Duodenal mucosa (tissue), 2 donors: ENCODE measurements around the gene RNASE11.
"Not testable (repeated sequence)": the region's sequence is repeated elsewhere in the genome, so short reads cannot be mapped to it uniquely, and the experiment has no call there.

Experiments
- H3K27ac ChIP-seq: one replicate; pipeline ENCODE4 v1.7.0; 2013; ENCODE audit warnings: low read depth, low read length
- H3K27me3 ChIP-seq, 2 donors: one replicate each; pipeline ENCODE4 v1.7.0; 2013; ENCODE audit warnings: low read length in 2 of 2, control low read depth in 1 of 2; ENCODE audit not compliant: insufficient read depth in 2 of 2, control insufficient read depth in 1 of 2
- H3K36me3 ChIP-seq, 2 donors: one replicate each; pipeline ENCODE4 v1.7.0; 2013; ENCODE audit warnings: low read length in 2 of 2, control low read depth in 1 of 2; ENCODE audit not compliant: insufficient read depth in 2 of 2, control insufficient read depth in 1 of 2
- H3K4me1 ChIP-seq, 2 donors: one replicate each; pipeline ENCODE4 v1.7.0; 2013; ENCODE audit warnings: low read length in 2 of 2, control low read depth in 1 of 2; ENCODE audit not compliant: insufficient read depth in 2 of 2, control insufficient read depth in 1 of 2
- H3K4me3 ChIP-seq, 2 donors: one replicate each; pipeline ENCODE4 v1.7.0; 2013; ENCODE audit warnings: low read length in 2 of 2, low read depth in 1 of 2
- H3K9ac ChIP-seq, 2 donors: one replicate each; pipeline ENCODE4 v1.7.0; 2013; ENCODE audit warnings: low read length in 2 of 2, low read depth in 1 of 2
- H3K9me3 ChIP-seq, 2 donors: one replicate each; pipeline ENCODE4 v1.7.0; 2013; ENCODE audit warnings: low read length in 2 of 2, control low read depth in 1 of 2; ENCODE audit not compliant: control insufficient read depth in 1 of 2

The RNASE11 gene

DNA sequence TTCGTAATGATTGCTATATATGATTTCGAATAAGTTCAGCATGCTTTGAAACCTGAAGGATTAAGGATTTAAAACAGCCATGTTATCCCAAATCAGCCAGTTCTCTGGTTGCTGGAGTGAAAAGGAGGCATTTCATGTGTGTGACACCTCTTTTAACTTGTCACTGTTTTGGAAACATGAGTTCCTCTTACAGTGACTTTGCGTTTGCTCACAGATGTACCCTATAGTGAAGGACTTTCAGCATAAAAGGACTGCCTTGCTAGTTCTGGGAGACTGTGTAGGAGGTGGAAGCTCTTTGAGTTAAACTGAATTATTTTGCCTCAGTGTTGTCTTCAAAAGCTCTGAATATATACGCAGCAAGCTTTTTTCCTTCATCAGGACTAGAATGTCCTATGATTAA is 7.6 kb downstream of the RNASE11 start:
- no peaks in the 10 kb centered on the region for H3K4me1 ChIP-seq
- no peaks in the 10 kb centered on the region for H3K36me3 ChIP-seq
- no peak overlapping the region for H3K9ac ChIP-seq
- no peaks in the 10 kb centered on the region for H3K9me3 ChIP-seq
- H3K27me3 ChIP-seq: peaks cover 0 to 4% of the 10 kb centered on the region in 2 donors
- no peak overlapping the region for H3K4me3 ChIP-seq
- no peak overlapping the region for H3K27ac ChIP-seq

DNA sequence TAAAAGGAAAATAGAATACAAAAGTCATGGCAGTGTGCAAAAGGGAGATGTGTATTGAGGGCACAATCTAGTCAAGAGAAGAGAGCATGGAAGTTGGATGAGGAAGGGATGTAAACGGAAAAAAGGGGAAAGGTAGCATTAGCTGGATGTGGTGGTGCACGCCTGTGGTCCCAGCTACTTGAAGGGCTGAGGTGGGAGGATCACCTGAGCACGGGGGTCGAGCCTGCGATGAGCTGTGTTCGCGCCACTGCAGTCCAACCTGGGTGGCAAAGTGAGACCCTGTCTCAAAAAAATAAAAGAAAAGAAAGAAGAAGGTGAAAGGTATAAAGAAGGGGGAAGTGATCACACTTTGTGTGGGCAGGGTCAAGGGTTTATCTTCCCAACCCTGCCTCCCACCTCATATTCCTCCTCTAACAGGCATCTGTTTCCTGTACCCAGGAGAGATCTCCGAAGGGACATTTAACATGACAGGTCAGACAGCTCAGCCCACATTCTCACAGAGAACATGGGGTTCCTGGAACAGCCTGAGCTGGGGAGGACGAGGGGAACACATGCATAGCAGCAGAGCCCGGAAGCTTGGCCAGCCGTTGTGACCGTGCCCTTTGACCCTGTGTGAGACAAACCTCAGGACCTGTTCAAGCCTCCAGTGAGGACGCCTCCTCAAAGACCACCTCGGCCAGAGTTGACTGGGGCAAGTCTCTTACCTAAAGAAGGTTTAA is 8.9 kb downstream of the RNASE11 start:
- Histone ChIP-seq H3K27me3 (no peaks in the 10 kb centered on the region), H3K9ac (no peak overlapping the region), H3K36me3 (no peaks in the 10 kb centered on the region), H3K4me3 (no peak overlapping the region), H3K4me1 (no peaks in the 10 kb centered on the region), H3K9me3 (no peaks in the 10 kb centered on the region), H3K27ac (no peak overlapping the region)

DNA sequence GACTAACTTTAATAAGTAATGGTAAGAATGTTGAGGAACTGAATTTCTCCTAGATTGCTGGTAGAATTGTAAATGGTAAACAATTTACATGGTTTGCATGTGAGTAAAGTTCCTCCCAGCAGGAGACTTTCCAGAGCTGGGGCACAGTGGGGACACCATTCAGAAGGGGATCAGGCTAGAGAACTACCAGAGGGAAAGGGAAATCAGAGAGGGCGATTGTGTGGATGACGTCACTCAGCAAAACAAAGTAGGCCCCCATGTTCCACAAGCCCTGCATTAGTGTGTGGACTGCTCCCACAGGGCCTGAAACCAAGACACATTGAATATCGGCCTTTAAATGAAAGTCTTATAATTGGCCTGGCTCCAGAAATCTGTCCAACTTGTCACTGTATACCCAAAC is 9.5 kb downstream of the RNASE11 start:
- no peaks in the 10 kb centered on the region for H3K4me1 ChIP-seq
- no peaks in the 10 kb centered on the region for H3K27me3 ChIP-seq
- no peak overlapping the region for H3K9ac ChIP-seq
- no peak overlapping the region for H3K27ac ChIP-seq
- no peak overlapping the region for H3K4me3 ChIP-seq
- no peaks in the 10 kb centered on the region for H3K9me3 ChIP-seq
- no peaks in the 10 kb centered on the region for H3K36me3 ChIP-seq

DNA sequence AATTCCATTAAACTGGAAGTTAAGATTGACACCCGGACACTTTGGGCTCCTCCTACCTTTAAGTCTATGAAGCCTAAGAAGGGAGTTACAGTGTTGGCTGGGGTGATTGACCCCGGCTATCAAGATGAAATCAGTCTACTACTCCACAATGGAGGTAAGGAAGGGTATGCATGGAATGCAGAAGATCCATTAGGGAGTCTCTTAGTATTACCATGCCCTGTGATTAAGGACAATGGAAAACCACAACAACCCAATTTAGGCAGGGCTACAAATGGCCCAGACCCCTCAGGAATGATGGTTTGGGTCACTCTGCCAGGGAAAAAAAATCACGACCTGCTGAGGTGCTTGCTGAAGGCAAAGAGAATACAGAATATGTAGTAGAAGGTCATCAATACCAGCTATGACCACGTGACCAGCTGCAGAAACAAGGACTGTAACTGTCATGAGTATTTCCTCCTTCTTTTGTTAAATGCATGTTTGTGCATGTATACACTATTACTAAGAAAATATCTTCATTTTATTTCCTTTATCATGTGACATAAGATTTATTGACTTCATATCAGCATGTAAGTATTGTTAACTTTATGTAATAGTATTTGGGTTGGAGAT is 15.3 kb downstream of the RNASE11 start:
- H3K27me3 ChIP-seq, H3K4me3 ChIP-seq, H3K9me3 ChIP-seq, H3K27ac ChIP-seq, H3K9ac ChIP-seq, H3K36me3 ChIP-seq, H3K4me1 ChIP-seq: not testable (repeated sequence)

DNA sequence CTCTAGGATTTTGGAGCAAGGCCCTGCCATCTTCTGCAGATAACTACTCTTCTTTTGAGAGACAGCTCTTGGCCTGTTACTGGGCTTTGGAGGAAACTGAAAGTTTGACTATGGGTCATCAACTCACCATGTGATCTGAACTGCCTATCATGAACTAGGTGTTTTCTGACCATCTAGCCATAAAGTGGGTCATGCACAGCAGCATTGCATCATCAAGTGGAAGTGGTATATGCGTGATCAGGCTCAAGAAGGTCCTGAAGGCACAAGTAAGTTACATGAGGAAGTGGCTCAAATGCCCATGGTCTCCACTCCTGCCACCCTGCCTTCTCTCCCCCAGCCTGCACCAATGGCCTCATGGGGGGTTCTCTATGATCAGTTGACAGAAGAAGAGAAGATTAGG is 17.1 kb downstream of the RNASE11 start:
- H3K9me3 ChIP-seq, H3K36me3 ChIP-seq, H3K27ac ChIP-seq, H3K9ac ChIP-seq, H3K4me3 ChIP-seq, H3K27me3 ChIP-seq, H3K4me1 ChIP-seq: not testable (repeated sequence)

DNA sequence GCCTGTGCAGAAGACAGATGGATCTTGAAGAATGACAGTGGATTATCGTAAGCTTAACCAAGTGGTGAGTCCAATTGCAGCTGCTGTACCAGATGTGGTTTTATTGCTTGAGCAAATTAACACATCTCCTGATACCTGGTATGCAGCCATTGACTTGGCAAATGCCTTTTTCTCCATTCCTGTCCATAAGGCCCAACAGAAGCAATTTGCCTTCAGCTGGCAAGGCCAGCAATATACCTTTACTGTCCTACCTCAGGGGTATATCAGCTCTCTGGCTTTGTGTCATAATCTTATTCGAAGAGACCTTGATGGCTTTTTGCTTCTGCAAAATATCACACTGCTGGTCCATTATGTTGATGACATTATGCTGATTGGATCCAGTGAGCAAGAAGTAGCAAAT is 17.9 kb downstream of the RNASE11 start:
- not testable (repeated sequence) for H3K9ac ChIP-seq, H3K9me3 ChIP-seq, H3K4me1 ChIP-seq, H3K27ac ChIP-seq, H3K4me3 ChIP-seq, H3K27me3 ChIP-seq, H3K36me3 ChIP-seq

DNA sequence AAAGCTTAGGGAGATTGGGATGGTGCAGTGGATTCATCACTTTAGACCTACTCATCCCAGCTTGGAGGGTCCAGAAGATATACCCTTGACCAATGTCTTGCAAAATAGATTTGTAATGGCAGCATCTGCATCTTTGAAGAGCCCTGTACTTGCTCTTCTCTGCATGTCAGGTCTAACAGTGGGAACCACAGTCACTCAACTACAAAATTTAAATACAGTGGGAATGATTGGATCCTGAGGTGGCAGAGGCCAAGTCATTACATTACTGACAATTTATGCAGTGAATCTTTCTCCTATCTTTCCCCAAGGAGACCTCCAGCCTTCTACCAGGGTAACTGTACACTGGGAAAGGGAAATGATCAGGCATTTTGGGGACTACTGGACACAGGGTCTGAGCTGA is 18.7 kb downstream of the RNASE11 start:
- no peaks in the 10 kb centered on the region for H3K4me1 ChIP-seq
- peaks cover 0 to 6% of the 10 kb centered on the region in 2 donors for H3K9me3 ChIP-seq
- no peak overlapping the region for H3K9ac ChIP-seq
- H3K4me3 ChIP-seq: no peak overlapping the region
- no peaks in the 10 kb centered on the region for H3K27me3 ChIP-seq
- no peak overlapping the region for H3K27ac ChIP-seq
- H3K36me3 ChIP-seq: no peaks in the 10 kb centered on the region

DNA sequence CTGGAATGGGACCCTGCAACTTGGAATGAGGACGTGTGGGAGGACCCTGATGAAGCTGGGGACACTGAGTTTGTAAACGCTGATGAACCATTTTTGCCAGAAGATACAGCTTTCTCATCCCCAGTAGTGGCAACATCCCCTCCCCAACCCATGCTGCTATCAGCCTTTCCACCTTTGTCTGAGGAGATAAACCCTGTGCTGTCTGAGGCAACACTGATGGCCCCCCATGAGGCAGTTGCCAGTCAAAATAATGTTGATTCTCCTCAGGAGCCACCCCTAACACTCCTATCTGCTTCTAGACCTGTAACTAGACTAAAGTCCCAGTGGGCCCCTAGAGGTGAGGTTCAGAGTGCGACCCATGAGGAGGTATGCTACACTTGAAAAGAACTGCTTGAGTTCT is 19.4 kb downstream of the RNASE11 start:
- Histone ChIP-seq H3K27ac (no peak overlapping the region), H3K4me3 (no peak overlapping the region), H3K4me1 (no peaks in the 10 kb centered on the region), H3K9ac (no peak overlapping the region), H3K27me3 (no peaks in the 10 kb centered on the region), H3K9me3 (peaks cover 0 to 6% of the 10 kb centered on the region in 2 donors), H3K36me3 (no peaks in the 10 kb centered on the region)

DNA sequence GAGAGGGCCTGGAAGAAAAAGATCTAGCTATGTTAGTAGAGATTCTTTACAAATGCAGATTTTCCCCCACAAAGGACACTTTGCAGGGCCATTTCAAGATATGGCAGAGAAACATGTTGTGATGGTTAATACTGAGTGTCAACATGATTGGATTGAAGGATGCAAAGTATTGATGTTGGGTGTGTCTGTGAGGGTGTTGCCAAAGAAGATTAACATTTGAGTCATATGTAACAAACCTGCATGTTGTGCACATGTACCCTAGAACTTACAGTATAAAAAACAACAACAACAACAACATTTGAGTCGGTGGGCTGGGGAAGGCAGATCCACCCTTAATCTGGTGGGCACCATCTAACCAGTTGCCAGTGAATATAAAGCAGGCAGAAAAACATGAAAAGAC is 20.6 kb downstream of the RNASE11 start:
- H3K36me3 ChIP-seq, H3K27ac ChIP-seq, H3K9me3 ChIP-seq, H3K27me3 ChIP-seq, H3K4me3 ChIP-seq, H3K9ac ChIP-seq, H3K4me1 ChIP-seq: not testable (repeated sequence)

DNA sequence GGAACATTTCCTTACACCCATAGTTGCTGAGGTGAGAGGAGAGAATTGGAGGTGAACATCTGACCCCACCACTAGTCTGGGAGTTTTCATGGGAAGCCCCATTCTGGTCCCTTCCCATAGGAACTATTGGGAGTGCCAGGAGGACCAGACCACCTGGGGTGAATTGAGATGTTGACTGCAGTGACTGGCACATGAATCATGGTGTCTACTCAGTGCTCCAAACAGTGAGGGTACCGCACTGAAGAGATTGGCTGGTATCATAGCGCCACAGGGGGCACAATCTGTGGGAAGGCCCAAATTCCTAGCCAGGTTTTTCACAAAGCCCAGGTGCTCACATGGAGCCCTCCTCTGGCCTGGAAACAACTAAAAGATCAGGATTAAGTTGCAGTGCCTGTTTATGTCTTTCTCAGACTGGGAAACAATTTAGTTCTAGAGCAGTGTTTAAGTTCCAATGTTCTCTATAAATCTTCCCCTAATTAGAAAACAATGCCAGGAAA is 23.3 kb downstream of the RNASE11 start:
- no peak overlapping the region for H3K9ac ChIP-seq
- H3K36me3 ChIP-seq: no peaks in the 10 kb centered on the region
- H3K27ac ChIP-seq: no peak overlapping the region
- no peaks in the 10 kb centered on the region for H3K4me1 ChIP-seq
- no peaks in the 10 kb centered on the region for H3K27me3 ChIP-seq
- no peak overlapping the region for H3K4me3 ChIP-seq
- peaks cover 0 to 5% of the 10 kb centered on the region in 2 donors for H3K9me3 ChIP-seq
